ENCODE results near the gene NT5DC1. TPM values are rescaled to one million over a fixed set of nuclear protein-coding genes. Genes with fewer than 3 reads are reported as not detected.
A peak's percentile ranks its signal among the peaks of the same experiment; 100 is the strongest.

The NT5DC1 gene
- polyA plus RNA-seq, 1 donor: 25.7 TPM

DNA sequence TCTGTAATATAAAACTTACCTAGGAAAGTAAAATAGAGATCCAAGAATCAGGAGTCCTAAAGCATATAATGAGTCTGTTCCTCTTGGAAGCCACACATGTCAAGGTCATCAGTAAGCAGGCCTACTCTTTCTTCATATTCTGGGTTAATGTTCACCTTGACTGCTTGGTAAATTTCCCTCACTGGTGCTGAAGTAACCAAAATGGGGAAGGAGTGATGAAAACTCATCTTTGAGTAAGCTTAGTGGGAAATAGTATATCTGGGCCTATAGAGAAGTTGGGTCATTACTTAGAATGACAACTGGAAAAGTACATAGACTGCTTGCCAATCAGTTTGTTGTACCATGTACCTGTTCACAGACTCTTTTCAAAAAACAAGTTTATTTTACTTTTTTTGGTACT lies 146.6 kb downstream of the NT5DC1 start:
- no peak for DNase-seq

DNA sequence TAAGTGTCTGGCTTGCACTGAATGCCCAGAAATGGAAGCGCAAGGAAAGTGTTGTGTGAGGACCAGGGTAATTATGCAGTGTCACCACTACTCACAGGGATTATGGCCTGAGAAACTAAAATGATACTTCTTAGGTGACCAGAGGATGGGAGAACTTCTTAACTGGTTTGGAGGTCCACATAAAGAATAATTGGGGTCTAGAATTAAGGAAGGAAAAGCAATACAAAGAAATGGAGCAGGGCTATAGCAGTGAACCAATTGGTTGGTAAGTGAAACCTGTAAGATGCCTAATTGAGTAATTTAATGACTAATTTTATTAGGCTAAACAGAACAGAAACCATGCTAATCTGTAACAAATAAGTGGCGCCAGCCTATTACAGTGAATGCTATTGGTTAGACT lies 147.9 kb downstream of the NT5DC1 start:
- DNase-seq: no peak

DNA sequence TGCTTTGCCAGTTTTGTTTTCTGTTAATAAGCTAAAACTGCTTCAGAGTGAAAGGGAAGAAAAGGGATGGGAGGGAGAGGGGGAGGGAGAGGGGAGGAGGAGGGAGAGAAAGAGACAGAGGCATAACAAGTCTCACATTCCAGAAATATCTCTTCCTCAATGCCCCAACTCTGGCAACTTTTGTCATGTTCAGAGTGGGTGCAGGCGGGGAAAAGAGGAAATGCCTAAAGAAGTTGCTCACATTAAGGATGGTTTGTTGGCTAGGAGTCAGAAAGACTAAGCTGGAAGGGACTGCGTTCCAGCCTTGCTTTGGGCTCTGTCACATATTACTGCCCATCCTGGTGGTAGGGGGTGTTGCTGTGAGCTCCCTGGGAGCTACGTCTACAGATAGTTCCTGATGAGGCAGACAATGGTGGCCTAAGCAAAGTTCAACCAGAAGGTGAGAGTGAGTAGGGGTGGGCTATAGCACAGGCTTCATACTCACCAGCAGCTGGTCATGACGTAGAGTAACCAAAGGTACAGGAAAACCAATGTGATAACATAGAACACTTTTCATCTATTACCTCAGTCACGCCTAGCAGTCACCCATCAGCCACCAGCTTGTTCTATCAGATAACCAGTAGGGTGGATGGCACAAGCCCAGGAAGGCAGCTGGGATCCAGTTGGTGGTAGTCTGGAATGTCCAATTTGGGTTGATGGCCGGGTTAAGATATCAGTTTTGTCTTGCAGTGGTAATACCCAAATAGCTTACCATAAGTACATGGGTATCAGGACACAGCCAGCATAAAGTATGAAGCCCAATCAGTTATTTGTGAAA lies 151.1 kb downstream of the NT5DC1 start:
- DNase-seq: no peak

DNA sequence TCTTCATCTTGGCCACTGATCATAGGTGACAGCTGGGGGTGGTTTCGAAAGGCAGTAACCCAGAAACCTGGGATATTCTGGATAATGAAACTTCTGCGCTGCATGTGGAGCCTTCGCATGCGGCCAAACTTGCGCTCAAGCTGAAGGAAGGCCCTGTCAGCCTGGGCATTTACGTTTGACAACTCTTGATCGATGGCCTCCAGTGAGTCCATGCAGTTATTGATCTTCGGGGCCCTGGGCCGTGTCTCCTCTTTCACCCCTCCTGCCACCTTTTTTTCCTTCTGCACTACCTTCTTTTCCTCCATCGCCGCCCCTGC lies 152.5 kb downstream of the NT5DC1 start:
- DNase-seq: no peak

DNA sequence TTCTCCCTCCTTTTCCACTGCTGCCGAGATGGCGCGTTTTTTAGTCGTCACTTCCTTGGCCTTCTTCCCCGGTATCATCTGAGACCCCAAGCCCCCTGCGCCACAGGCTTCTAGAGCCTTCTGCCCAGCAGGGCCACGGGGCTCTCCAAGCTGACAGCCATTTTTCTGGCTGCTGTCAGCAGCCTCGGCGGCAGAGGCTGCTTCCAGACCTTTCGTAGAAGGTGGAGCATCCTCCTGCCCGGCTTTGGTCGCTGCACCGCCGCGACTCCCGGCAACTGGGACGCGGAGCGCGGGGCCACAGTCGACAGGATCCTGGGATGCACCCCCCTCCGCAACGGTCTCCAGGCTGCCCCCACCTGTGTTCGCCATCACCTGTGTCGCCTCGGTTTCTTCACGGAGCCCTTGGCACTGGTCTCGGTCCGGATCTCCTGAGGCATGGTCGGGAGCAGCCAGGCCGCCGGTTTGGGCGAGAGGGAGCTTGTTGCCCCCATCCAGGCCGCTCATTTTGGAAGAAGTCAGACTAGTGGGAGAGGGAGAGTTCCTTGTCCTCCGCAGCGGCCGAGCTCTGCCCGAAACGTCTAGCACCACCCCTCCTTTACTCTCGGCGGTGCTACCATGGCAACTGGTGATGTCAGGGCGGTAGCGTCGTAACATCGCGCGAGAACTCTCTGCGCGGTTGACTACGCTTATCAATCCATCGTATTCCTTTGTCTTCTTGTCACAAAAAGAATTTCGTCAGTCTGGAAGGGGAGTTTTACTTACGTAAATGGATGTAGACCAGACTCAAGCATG lies 153.0 kb downstream of the NT5DC1 start, which contains the start of gene TSPYL4:
TSPYL4 (minus strand) TSS at position 571 of the 792 bp plus-strand sequence; CDS start at position 504, 67 bp downstream.
- DNase-seq: peak; percentile 97

DNA sequence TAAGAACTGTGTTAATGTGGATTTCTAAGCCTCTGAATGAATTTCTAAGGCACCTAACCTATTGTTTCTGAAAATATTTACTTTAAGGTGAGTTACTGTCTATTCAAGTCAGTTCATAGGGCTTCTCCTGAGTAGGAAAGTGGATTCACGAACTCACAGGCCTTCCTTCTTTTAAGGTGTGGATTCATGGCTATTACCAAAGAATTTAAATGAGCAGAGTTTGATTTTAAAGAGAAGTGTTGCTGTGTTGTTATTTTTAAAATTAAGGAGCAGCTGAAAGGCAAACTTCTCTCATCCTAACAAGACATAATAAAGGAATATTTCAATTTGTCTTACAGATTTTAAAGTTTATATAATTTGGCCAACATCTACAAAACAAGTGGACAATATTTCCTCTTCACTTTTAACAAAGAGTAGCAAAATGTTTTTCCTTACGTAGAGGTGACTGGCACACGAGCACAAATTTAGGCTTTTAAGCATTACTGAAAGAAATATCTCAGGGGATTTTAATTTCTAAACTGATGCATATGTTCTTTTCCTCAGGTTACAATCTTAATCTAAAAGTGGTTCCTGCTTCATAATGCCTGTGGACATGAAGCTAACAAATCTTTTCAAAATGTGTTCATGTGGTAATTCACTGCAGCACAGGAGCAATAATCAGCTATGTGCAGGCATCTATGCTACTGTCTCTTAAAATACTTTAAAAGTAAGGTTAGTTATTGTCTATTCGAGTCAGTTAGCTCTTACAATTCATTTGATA lies 153.8 kb downstream of the NT5DC1 start:
- no peak for DNase-seq

DNA sequence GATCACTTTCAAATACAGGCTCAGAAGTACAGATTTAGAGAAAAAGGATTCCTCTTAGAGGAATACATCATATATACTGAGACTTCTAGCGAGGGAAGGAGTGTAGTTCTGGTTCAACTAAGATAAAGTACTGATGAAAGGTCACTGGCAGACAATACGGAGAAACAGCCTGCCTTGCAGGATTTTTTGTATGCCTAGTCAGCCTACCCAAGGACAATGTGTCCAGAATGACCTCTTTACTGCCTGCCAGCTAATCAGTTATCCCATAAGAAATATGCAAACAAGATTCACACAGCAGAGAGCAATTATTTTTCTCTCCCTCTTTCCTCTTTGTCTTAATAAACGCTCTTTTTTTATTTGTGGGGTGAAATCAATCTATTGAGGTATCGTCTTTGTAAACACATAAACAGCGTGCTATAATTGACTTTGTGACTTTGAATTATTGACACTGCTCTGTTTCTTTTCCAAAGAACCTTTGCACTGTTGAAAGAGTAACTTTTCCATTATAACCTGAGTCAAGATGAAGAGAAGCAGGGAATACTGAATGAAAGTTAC lies 154.7 kb downstream of the NT5DC1 start:
- no peak for DNase-seq

DNA sequence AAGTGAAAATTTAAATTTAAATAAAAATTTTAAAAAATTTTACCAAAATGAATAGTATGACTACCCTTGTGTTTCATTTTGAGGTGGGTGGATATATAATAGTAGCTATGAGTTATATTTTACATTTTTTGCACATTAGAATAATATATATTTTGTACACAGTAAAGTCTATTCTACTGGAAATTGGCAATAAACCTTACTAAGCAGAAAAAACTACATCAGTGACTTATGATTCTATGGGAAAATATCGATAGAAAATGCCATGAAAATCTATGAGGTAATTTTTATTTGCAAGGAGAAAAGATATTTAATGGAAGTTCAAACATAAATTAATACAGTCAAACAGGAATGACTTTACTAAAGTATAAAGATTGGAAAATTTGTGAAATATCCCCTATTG lies 156.0 kb downstream of the NT5DC1 start:
- DNase-seq: no peak

DNA sequence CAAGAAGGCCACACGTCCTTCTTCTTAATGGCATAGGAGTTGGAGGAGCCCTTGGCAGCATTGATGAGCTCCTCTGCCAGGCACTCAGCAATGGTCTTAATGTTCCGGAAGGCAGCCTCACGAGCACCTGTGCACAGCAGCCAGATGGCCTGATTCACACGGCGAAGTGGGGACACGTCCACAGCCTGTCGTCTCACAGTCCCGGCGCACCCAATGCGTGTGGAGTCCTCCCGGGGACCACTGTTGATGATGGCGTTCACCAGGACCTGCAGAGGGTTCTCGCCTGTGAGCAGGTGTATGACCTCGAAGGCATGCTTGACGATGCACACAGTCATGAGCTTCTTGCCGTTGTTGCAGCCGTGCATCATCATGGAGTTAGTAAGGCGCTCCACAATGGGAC lies 157.9 kb downstream of the NT5DC1 start:
- DNase-seq: no peak

DNA sequence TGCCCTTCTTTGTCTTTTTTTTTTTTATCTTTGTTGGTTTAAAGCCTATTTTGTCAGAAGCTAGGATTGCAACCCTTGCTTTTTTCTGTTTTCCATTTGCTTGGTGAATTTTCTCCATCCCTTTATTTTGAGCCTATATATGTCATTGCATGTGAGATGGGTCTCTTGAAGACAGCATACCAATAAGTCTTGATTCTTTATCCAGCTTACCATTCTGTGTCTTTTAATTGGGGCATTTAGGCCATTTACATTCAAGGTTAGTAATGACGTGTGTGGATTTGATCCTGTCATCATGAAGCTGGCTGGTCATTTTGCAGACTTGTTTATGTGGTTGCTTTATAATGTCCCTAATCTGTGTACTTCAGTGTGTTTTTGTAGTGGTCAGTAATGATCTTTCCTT lies 162.7 kb downstream of the NT5DC1 start:
- DNase-seq: no peak

DNA sequence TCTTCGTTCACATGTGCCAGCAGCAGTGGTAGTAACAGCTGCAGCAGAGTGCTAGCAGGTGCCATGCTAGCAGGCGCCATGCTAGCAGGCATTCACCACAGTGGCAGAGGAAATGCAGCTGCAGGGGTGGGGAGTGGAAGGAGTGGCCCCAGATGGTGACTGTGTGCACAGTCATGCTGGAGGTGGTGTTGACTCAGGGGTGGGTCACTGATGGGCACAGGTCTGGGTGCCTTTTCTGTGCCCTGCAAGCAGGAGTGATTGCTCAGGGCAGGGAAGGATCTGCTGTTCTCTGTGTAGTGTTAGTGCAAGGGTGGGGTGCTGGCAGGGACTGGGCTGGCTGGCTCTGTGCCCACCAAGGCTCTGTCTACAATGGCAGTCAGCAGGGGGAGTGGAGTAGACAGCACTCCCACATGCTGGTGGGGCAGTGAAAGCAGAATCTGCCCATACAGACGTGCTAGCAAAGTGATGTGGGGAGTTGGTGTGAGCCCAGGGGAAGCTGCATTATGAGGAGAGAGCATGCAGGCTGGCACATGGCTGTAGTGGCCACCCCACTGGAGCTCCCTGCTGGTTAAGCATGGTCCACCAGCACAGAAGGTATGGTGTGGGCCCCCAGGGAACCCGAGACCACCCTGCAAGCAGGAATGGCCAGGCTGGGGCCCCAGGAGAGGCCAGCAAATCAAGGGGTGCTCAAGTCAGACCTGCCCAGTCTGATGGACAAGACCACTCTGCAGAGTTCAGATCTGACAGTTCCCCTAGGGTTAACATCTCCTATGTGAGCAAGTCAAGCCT lies 164.6 kb downstream of the NT5DC1 start:
- no peak for DNase-seq

DNA sequence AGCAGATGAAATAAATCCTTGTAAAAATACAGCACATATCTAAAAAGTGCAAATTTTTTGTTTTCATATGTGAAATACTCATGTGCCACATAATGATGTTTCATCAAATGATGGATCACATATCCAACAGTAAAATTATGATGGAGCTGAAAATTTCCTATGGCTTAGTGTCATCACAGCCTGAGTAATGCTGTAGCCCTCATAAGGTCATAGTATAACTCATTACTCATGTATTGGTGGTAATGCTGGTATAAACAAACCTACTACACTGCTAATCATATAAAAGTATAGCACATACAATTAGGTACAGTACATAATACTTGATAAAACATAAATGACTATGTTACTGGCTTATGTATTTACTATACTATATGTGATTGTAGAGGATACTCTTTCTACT lies 166.2 kb downstream of the NT5DC1 start:
- DNase-seq: no peak

DNA sequence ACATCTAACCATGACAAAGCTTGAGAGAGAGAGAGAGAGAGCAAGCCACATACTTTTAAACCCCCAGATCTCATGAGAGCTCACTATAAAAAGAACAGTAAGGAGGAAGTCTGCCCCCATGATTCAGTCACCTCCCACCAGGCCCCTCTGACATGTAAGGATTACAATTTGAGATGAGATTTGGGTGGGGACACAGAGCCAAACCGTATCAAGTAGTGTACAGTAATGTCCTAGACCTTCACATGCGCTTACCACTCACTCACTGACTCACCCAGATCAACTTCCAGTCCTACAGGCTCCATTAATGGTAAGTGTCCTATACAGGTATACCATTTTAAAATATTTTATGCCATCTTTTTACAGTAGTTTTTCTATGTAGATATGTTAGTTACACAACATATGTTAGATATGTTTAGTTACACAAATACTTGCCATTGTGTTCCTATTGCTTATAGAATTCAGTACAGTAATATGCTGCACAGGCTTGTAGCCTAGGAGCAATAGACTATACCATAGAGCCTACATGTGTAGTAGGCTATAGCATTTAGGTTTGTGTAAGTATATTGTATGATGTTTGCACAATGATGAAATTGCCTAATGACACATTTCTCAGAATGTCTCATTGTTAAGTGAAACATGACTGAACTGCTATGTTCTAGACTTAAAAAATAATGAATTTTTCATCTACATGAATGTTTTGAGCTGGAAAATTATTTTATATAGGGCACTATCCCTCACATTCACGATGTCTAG lies 167.4 kb downstream of the NT5DC1 start:
- no peak for DNase-seq

DNA sequence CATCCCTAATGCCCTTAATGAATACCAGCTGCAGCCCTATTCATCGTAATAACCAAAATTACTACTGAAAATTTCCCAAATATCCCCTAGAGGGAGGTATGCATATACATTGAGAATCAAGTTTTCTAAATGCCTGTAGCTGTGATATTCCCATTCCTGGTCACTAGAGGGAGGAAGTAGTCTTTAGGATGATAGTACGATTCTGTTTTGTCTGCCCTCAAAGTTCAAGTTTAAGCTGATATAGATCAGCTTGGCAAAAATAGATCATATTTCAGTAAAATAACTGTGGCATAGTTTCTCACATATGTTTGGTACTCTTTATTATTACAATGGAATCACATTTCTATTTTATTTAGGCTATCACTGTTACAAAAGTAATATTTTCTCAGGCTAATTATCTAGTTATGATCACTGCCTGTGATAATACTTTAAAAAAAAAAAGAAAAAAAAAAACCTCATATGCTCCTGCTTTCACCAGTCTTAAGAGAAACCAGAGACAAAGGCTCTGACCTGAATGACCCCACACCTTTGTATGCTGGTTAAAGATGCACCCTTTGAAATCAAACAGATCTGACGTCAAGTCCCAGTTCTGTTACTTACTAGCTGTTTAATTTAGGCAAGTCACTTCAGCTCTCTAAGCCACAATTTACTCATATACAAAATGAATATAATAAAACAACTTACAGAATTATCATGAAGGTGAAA lies 168.1 kb downstream of the NT5DC1 start:
- peak; percentile 57 for DNase-seq

DNA sequence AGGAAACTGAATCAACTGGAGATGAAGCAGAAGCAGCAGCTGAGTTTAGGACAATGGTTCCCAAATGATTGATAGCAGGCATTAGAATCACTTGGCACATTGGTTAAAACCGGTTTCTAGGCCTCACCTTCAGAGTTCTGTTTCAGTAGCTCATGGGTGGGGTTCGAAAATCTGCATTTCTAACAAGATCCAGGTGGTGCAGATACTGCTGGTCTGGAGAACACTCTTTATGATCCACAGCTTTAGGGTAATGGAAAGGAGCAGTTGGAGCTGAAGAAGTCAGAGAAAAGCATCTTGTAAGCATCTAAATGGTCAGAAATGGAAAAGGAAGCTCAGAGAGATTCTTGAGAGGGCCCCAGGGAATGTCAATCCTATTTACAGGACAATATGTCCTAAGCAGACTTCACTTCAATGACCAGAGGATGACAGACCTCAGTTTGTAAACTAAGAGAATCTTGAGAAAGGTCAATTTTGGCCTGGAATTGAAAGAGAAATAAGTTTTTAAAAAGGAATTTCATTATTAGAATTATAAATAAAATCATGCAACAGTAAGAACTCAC lies 170.6 kb downstream of the NT5DC1 start:
- DNase-seq: no peak

DNA sequence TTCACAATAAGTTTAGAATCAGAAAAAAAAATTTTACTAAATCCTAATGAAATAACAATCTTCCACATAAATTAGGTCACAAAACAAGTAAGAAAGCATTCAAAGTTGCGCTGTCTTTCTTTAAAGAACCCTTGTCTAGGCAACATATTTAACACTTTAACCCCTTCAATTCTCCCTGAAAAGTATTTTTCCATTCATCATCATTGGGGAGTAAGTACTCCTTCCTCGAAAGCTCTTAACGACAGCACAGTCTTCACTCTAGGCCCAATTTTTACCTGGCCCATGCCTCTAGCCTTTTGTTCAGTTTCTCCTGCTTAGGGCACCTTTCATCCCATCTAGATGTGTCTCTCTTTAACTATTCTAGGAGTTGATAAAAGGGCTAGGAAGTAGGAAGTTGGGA lies 176.5 kb downstream of the NT5DC1 start:
- DNase-seq: no peak

DNA sequence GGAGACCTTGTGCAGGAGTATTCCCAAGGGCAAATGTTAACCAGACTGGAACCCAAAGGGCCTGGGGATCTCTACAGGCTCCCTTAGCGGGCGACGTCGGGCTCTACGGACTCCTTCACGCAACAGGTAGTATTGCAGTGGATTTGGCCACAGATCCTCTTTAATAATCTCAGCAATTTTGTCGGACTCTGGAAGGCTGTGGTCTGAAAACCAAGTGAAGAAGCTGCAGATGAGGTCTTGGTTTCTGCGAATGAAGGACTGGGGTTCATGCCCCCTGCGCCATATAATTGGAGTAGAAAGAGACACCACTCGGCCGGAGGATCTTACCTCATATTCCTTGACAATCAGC lies 177.8 kb downstream of the NT5DC1 start:
- DNase-seq: no peak

DNA sequence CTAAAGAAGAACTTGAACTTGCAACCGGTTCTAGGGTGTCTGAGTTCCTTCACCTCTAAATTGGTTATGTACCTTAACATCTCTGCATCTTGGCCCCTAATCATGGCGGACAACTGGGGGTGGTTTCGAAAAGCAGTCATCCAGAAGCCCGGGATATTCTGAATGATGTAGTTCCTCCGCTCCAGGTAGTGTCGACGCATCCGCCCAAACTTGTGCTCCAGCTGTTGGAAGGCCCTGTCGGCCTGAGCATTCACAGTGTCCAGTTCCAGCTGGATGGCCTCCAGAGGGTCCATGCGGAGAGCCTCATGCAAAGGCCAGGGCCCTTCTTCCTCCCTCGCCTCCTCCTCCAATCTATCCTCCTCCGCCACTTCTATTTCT lies 178.2 kb downstream of the NT5DC1 start:
- DNase-seq: peak; percentile 76

DNA sequence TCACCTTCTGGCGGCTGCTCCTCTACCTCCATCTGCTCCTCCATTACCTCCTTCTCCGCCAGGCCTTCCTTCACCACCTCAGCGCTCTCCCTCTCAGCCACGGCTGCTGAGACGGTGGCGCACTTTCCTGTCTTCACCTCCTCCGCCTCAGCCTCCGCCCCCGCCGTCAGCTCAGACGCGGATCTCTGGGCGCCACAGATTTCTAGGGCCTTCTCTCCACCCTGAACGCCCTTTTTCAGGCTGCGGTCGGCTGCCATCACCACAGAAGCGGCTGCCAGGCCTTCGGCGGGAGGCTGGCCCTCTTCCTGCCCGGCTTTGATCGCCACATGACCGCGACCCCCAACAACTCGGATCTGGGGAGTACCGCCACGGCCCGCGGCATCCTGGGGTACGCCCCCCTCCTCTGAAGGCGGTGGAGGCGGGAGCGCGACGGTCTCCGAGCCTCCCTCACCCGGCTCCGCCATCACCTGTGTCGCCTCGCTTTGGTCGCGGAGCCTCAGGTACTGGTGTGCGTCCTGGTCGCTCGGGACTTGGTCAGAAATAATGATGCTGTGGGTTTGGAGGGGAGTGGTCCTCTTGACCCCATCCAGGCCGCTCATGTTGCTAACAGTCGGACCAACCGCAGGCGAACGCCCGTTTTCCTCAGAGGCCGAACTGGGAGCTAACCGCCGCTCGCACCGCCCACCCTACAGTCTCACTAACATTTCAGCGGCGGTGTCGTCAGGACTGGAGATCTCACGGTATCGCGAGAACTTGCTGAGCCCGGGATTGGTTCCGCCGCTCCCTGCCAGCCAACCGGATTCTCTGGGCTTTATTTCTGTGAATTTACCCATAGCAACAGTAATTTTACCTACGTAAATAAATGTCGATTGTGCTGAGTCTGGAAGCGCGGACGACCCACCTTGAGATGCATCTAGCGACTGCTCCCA lies 178.8 kb downstream of the NT5DC1 start, which contains the start of gene TSPYL1:
TSPYL1 (minus strand) TSS at position 699 of the 929 bp plus-strand sequence; CDS start at position 599, 100 bp downstream.
- DNase-seq: peak; percentile 97

All from hindlimb muscle (tissue), 1 donor.